Calu3 (cell line): Measurements from ENCODE around the gene ABCA4. TPM values are rescaled to one million over a fixed set of nuclear protein-coding genes. Genes with fewer than 3 reads are reported as not detected.

Experiments used
- BruUV-seq: library from RNA; stranded (reverse); fragments of 400-500 nt; replicated peaks from 2 replicates; lab custom pipeline; 2021; lab: Mats Ljungman, UMichigan
- CTCF ChIA-PET: fragments of 300-600 bp; sonication (Branson Sonifier 250); formaldehyde crosslinking; loops from one replicate; lab custom pipeline; 2022; ENCODE audit warnings: antibody characterized with exemption; lab: Charles Lee
- DNase-seq: peaks from one replicate; pipeline ENCODE4 v3.0.0; 2022
- H3K27ac Mint-ChIP-seq: one replicate; pipeline ENCODE4 v1.8.0; 2022; ENCODE audit warnings: mixed read lengths; ENCODE audit not compliant: unreplicated experiment
- H3K27me3 Mint-ChIP-seq: one replicate; pipeline ENCODE4 v1.8.0; 2022; ENCODE audit warnings: mixed read lengths; ENCODE audit not compliant: unreplicated experiment
- H3K36me3 Mint-ChIP-seq: one replicate; pipeline ENCODE4 v1.8.0; 2022; ENCODE audit warnings: mild to moderate bottlenecking, moderate library complexity, mixed read lengths; ENCODE audit not compliant: insufficient read depth, unreplicated experiment
- H3K4me1 Mint-ChIP-seq: one replicate; pipeline ENCODE4 v1.8.0; 2022; ENCODE audit warnings: mild to moderate bottlenecking, low read depth, mixed read lengths; ENCODE audit not compliant: unreplicated experiment
- H3K4me3 Mint-ChIP-seq: one replicate; pipeline ENCODE4 v1.8.0; 2022; ENCODE audit warnings: mild to moderate bottlenecking, low read depth, moderate library complexity, mixed read lengths; ENCODE audit not compliant: unreplicated experiment
- H3K9me3 Mint-ChIP-seq: one replicate; pipeline ENCODE4 v1.8.0; 2022; ENCODE audit warnings: low read depth, mixed read lengths; ENCODE audit not compliant: unreplicated experiment
- CTCF ChIP-seq: fragments of 200-600 bp; IDR thresholded peaks from one replicate; pipeline ENCODE4 v1.8.0; 2022; ENCODE audit warnings: antibody characterized with exemption; ENCODE audit not compliant: unreplicated experiment
- intact Hi-C: fragments of 100-400 bp; cut with micrococcal nuclease; formaldehyde crosslinking; loops from one replicate; pipeline ENCODE4 v1.10.0; 2022; ENCODE audit not compliant: unreplicated experiment
- total RNA-seq: library from RNA; stranded (reverse); gene quantifications from 2 replicates; pipeline ENCODE4 v1.2.3, GENCODE V29; 2022

ABCA4 gene
- total RNA-seq, 1 experiment from 2014 or later: 0.31 TPM

- no peak for TF ChIP-seq CTCF
- Mint-ChIP-seq H3K27ac (no peak overlapping the region), H3K4me1 (peaks cover 34% of the 10 kb centered on the region), H3K4me3 (no peak overlapping the region), H3K27me3 (no peaks in the 10 kb centered on the region), H3K9me3 (no peaks in the 10 kb centered on the region), H3K36me3 (peaks cover 5% of the 10 kb centered on the region)
- intact Hi-C loops: no loop called here
- CTCF ChIA-PET: no interaction called here
- no TSS peak for BruUV-seq
- DNase-seq: no peak
These were observed 50.1 kb downstream of the ABCA4 start for GRCh38 chr1:94070865-94071264.

GRCh38 chr1:94069919-94070285, 51.0 kb downstream of the ABCA4 start:
- BruUV-seq: no TSS peak
- TF ChIP-seq CTCF: no peak
- CTCF ChIA-PET: no interaction called here
- Mint-ChIP-seq H3K36me3 (peaks cover 5% of the 10 kb centered on the region), H3K9me3 (no peaks in the 10 kb centered on the region), H3K27ac (peak overlapping the region; percentile 90), H3K4me1 (peaks cover 34% of the 10 kb centered on the region), H3K27me3 (no peaks in the 10 kb centered on the region), H3K4me3 (peak overlapping the region; percentile 11)
- intact Hi-C loops: loop anchor here (2.0 kb wide), 1 partner anchor 261 kb away; no protein-coding TSS in a partner anchor
- no peak for DNase-seq

GRCh38 chr1:94068999-94069918, 51.7 kb downstream of the ABCA4 start:
- peak; percentile 71 for DNase-seq
- H3K4me1 Mint-ChIP-seq: peaks cover 37% of the 10 kb centered on the region
- H3K4me3 Mint-ChIP-seq: peak overlapping the region; percentile 11
- CTCF ChIA-PET: interaction anchor here (0.9 to 2.5 kb wide), 5 partner anchors 30 to 267 kb away, joined by 3 to 15 read pairs (median 4); no protein-coding TSS in a partner anchor
- peak overlapping the region; percentile 90 for H3K27ac Mint-ChIP-seq
- no peak for TF ChIP-seq CTCF
- H3K9me3 Mint-ChIP-seq: no peaks in the 10 kb centered on the region
- intact Hi-C loops: loop anchor here (2.0 kb wide), 1 partner anchor 262 kb away; no protein-coding TSS in a partner anchor
- no TSS peak for BruUV-seq
- H3K36me3 Mint-ChIP-seq: peaks cover 5% of the 10 kb centered on the region
- H3K27me3 Mint-ChIP-seq: no peaks in the 10 kb centered on the region

GRCh38 chr1:94068096-94068998, 52.6 kb downstream of the ABCA4 start:
- TF ChIP-seq CTCF: no peak
- H3K36me3 Mint-ChIP-seq: peaks cover 5% of the 10 kb centered on the region
- CTCF ChIA-PET: interaction anchor here (0.8 to 2.5 kb wide), 8 partner anchors 29 to 268 kb away, joined by 3 to 15 read pairs (median 4); no protein-coding TSS in a partner anchor

More at GRCh38 chr1:94068096-94068998, 52.6 kb downstream of the ABCA4 start:
- Mint-ChIP-seq H3K4me3 (peak overlapping the region; percentile 11), H3K27me3 (no peaks in the 10 kb centered on the region), H3K4me1 (peaks cover 47% of the 10 kb centered on the region), H3K9me3 (no peaks in the 10 kb centered on the region), H3K27ac (peak overlapping the region; percentile 90)
- intact Hi-C loops: loop anchor here (2.0 kb wide), 1 partner anchor 262 kb away; no protein-coding TSS in a partner anchor
- BruUV-seq: TSS peak; percentile 72
- peak; percentile 67 for DNase-seq
